HG03175 (cell line): ENCODE measurements around the gene TFAP2E.

ENCODE experiments used
- ATAC-seq: cut with Tn5 transposase; IDR thresholded peaks from one replicate; pipeline ENCODE4 v1.9.1; 2021; ENCODE audit warnings: mild to moderate bottlenecking, moderate library complexity; ENCODE audit not compliant: unreplicated experiment

The TFAP2E gene

GRCh38 chr1:35556484-35557117 is 16.5 kb upstream of the TFAP2E start:
- no peak for ATAC-seq

- ATAC-seq: peak; percentile 77
Observed at GRCh38 chr1:35557118-35557610, 15.9 kb upstream of the TFAP2E start, which contains the start of gene KIAA0319L. Gene KIAA0319L (minus strand): TSS chr1:35557403. CDS start chr1:35554491, 2,912 bp downstream.

GRCh38 chr1:35557611-35558373 is 15.3 kb upstream of the TFAP2E start, which contains the start of gene NCDN:
Gene NCDN (plus strand): TSS chr1:35557799. CDS start chr1:35558191, 392 bp downstream.
- peak; percentile 85 for ATAC-seq

GRCh38 chr1:35558374-35559316 is 14.5 kb upstream of the TFAP2E start:
- no peak for ATAC-seq

GRCh38 chr1:35559317-35559944 is 13.7 kb upstream of the TFAP2E start:
- ATAC-seq: no peak

- no peak for ATAC-seq
Observed at GRCh38 chr1:35560256-35561225, 12.6 kb upstream of the TFAP2E start.

GRCh38 chr1:35561297-35561971 is 11.7 kb upstream of the TFAP2E start:
- ATAC-seq: no peak

- no peak for ATAC-seq
Observed at GRCh38 chr1:35561972-35562680, 11.0 kb upstream of the TFAP2E start.

- no peak for ATAC-seq
Observed at GRCh38 chr1:35563166-35563565, 9.9 kb upstream of the TFAP2E start.

- peak; percentile 72 for ATAC-seq
Observed at GRCh38 chr1:35564037-35564883, 8.9 kb upstream of the TFAP2E start.

- no peak for ATAC-seq
Observed at GRCh38 chr1:35564884-35565741, 8.0 kb upstream of the TFAP2E start.

- ATAC-seq: no peak
Observed at GRCh38 chr1:35565742-35566133, 7.4 kb upstream of the TFAP2E start.

GRCh38 chr1:35567947-35568558 is 5.1 kb upstream of the TFAP2E start:
- ATAC-seq: no peak

GRCh38 chr1:35568975-35569395 is 4.1 kb upstream of the TFAP2E start:
- ATAC-seq: no peak

GRCh38 chr1:35569936-35570335 is 3.2 kb upstream of the TFAP2E start:
- no peak for ATAC-seq

GRCh38 chr1:35570589-35571137 is 2.5 kb upstream of the TFAP2E start:
- ATAC-seq: no peak
